Erythroblast (primary cell): ENCODE results near the gene AKAP13.

Experiments
- DNase-seq, 2 experiments: peaks; one replicate each; lab custom pipeline; 2025; lab: John Stamatoyannopoulos, UW
- GATA1 ChIP-seq: IDR thresholded peaks from 2 replicates; pipeline ENCODE4 v1.6.1; 2011; ENCODE audit warnings: low read depth, mild to moderate bottlenecking, control low read depth, low read length, moderate library complexity
- POLR2A ChIP-seq: IDR thresholded peaks from 2 replicates; pipeline ENCODE4 v1.6.1; 2011; ENCODE audit warnings: mild to moderate bottlenecking, low read length

AKAP13 gene

DNA sequence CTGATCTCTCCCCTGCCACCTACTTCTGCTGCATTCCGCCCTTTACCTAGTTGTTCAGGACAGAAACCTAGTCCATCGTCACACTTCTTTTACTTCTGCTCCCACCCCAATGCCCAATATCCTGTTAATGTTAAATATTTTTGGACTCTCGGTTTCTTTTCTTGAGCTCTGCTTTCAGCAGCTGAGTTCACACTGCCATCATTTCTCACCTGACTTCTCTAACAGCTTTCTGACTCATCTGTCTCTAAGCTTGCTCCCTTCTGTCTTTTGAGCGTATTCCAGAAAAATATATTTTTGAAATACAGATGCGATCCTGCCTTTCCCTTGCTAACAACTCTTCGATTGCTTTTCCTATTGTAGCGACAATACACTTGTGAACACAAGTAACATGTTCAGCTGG lies 231.0 kb downstream of the AKAP13 start:
- DNase-seq, result no peak

DNA sequence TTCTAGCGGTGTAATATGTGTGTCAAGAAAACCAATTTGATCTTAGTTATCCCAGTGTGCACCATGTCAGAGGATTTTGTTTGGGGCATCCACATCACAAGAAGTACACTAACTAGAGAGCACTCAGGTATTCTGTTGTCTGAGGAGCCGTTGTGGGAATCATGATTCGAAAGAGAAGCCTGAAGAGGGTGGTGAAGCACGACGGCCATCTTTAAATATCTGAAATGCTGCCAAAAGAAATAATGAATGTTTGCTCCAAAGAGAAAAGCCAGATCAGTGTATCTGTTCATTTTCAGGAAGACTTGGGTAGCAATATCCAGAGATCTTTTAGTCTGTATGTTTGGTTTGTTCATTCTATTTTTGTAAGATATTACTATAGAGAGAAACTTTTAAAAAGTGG lies 233.7 kb downstream of the AKAP13 start:
- DNase-seq, result no peak
- TF ChIP-seq GATA1 (no peak), POLR2A (no peak)

More for the DNA sequence above, 231.0 kb downstream of the AKAP13 start:
- no peak for TF ChIP-seq GATA1
- TF ChIP-seq POLR2A, result no peak

DNA sequence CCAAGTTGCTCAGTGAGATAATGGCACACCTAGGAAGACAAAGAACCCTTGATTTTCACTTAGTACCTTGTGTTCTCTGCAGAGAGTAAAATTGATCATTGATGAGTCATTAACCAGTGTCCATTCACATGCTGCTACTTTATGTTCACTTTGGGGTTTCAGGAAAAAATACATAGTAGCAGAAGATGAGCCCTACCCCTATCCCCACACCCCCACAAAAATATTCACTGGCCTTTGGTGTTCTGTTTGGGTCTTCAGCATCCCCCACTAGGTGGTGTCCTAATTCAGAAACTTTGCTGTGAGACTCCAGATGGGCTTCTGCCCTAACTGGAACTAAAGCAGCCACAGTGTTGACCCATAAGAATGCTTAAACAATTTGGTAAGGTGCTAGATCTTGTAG lies 235.5 kb downstream of the AKAP13 start:
- TF ChIP-seq POLR2A (no peak), GATA1 (no peak)
- peak; percentile 29 to 37 for DNase-seq

DNA sequence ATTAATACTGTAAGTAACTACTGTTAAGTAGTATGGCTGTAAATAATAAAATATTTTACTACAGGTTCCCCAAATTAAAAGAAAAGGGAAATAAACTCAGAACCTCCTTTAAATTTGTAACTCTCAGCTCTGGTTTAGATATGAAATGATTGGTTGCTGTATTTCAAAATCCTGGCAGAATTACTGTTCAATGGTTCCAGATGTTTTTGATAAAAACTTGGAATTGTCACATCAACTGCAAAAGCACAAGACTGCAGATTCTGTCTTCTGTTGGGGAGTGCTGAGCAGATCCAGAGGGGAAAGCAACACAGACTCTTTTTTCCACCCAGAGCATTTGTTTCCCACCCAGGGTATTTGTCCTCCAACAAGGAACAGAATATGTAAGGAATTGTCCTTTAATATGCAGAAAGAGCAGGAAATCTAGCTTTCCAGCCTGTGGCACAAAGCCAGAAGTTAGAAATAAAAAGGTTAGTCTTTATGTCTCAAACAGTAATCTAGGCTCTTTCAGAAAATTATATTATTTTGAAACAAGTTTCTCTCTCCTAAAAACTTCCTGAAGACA lies 236.2 kb downstream of the AKAP13 start:
- no peak for DNase-seq
- TF ChIP-seq GATA1, result no peak
- no peak for TF ChIP-seq POLR2A

DNA sequence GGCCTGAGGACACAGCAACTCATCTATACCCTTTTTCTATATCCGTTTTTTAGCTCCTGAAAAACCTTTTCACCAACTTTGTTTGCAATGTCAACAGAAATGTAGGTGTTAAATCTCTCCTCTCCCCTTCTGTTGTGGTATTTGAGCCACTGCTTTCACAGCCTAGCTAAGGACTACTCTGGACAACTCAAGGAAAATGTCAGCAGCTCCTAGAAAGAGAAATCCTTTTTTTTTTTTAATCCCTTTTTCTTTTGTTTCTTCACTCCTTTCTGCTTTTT lies 237.8 kb downstream of the AKAP13 start:
- no peak for DNase-seq
- TF ChIP-seq POLR2A, result no peak
- no peak for TF ChIP-seq GATA1

DNA sequence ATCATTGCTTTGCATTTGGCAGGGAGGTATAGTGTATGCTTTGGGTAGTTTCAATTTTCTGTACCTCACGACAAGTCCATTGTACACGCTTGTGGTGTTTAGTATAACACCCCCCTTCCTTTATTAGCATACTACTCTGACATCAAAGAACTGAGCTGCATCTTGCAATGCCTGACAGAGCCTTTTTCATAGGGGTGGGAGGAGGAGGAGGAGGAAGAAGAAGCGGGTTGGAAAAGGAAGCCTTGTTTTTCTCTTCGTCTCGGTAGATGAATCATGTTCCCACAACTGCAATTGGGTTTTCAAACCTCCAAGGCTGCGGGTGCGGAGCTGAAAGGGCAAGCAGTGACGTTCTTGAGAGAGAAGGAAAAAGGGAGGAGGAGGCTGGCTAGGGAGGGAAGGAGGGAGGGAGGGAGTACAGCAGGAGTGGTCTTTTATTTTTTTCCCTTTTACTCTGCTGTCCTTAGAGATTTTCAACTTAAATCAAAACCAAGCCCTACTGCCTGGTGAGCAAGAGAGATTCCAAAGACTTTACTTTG lies 238.6 kb downstream of the AKAP13 start:
- DNase-seq, result no peak

DNA sequence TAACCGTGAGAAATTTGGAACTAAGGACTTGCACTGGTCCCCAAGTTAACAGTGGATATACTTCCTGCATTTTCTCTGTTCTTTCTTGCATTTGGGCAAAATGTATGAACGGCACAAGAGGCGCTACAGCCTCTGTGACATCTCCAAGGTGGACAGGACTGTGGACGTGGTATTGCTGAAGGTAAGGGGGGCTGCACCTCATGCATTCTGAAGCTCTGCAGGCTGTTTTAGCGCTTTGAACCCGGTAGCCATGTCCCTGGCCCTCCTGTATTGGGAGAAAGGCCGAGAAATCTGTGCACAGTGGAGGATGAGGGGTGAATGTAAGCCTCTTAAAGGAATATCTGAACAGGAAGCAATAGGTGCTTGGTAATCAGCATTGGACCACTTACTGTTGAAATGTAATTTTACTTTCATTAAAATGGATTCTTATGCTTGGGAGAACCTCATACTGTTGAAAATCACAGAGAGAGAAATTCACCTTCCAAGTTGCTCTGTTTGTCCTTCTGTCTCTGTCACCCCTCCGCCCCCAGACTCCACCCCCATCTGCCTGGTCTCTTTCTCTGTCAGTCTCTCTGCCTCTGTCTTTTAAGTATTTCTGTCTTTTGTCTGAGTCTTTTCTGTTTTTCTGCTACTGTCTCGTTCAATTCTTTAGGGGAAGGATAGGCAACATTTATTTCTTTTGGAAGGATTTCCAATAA lies 239.7 kb downstream of the AKAP13 start:
- TF ChIP-seq GATA1 (no peak), POLR2A (no peak)
- DNase-seq, result no peak

More for the DNA sequence above, 238.6 kb downstream of the AKAP13 start:
- TF ChIP-seq POLR2A (no peak), GATA1 (no peak)

DNA sequence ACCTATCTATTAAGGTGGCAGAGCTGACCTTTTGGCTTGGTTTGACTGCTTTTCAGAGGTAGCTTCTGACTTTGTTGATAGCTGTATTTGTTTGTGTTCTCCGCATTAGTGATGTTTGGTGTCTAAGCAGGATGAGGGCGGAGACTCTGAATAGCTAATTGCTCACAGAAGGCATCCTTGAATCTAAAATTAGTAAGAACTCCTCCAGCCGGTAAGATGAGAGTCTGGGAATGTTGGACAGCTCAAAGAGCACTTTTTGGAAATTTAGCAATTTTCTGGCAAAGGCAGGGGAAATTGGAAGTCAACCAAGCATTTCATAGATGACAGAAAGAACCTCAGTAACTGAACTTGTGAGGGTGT lies 240.3 kb downstream of the AKAP13 start:
- no peak for TF ChIP-seq GATA1
- no peak for TF ChIP-seq POLR2A
- no peak for DNase-seq

DNA sequence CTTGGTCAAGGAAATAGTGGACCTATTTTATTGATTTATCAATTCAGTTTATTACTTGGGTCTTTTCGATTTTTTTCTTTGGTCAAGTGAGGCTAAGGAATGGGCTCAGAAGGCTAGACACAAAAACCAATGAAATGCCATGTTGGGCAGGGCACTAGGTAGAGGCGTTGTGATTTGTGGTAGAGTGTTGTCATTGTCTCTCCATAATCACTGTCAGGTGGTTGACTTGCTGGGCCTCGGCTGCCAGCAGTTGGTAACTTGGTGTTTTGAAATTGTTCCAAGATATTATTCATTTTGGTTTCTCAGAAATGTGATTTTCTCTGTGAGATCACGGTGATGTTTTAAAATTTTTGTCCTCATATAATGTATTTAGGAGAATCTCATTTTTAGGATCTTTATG lies 240.7 kb downstream of the AKAP13 start:
- TF ChIP-seq GATA1, result no peak
- TF ChIP-seq POLR2A, result no peak
- no peak for DNase-seq

DNA sequence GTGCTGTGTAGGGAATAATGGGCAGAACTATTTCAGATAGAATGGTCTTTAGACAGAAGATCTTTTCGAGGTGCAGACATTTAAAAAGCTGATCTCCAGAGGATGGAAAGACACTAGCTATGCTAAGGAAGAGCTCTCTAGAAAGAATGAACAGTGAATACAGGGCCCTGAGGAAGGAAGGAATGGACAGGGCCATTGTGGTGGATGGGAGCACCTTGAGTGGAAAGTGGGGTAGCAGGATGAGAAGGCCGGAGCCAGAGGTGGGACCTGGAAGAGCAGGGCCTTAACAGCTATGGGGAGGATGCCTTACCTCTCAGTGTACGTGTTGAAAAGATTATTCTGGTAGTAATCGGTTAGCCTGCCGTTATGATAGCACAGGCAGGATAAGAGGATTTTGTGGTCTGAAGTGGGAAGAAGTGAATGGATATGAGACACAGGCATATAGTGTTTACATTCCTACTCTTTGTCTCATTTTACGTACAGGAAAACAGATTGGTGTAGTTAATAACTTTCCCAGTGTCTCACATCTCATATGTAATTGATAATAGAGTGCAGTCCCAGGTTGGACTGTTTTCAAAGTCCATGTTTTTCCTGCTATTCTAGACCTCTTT lies 241.9 kb downstream of the AKAP13 start:
- TF ChIP-seq GATA1, result no peak
- TF ChIP-seq POLR2A, result no peak
- no peak for DNase-seq

DNA sequence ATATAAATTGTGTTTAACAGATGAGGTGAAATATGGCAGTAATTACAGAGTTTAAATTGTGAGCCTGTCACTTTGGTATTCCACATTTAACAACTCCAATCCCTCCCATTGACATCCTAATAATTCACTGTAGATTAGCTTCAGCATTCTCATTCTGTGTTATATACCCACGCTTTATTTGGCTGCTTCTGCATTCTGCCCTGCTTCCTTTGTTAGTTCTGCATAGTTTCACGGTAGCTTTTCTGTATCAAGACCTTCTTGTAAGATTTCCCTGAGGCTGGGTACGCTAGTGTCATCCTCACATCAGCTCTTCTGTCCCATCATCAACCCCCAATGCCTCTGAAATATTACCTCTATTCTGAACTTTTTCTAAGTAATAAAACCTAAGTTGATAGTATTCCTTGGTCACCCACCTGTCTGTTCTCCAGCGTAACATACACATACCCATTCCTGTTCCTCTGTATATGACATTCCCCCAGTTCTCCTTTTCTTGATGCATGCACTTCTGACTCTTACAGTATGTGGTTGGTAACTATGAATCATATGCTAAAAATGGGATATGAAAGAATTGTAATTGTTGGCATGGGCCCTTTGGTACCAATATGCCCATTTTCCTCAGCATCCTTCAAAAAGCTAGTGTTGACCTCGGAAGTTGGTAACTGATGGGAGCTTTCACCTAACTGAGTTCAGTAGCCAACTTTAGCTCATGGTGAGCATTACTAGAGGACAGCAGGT lies 243.1 kb downstream of the AKAP13 start:
- TF ChIP-seq POLR2A (no peak), GATA1 (no peak)
- no peak for DNase-seq

DNA sequence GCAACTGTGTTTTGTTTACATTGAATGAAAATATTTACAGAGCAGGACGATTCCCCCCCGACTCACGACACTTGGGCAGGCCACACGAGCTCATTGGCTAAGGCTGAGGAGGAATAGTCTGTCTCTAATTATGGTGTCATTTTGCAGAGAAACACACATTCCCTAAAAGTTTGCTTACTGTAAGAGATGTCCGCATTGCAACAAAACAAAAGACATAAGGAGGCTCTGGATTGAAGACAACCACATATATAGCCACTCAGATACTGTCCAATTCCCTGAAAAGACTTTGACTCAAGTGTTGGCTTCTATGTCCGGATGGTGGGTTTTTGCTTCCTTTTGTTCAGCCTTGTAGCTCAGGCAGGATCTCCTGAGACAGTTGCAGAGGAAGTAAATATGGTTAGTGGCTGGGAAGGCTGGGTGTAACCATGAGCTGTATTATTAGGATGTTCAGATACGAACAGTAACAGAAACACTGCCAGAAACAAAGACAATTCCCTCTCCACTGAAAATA lies 243.9 kb downstream of the AKAP13 start:
- TF ChIP-seq POLR2A, result no peak
- no peak for TF ChIP-seq GATA1

DNA sequence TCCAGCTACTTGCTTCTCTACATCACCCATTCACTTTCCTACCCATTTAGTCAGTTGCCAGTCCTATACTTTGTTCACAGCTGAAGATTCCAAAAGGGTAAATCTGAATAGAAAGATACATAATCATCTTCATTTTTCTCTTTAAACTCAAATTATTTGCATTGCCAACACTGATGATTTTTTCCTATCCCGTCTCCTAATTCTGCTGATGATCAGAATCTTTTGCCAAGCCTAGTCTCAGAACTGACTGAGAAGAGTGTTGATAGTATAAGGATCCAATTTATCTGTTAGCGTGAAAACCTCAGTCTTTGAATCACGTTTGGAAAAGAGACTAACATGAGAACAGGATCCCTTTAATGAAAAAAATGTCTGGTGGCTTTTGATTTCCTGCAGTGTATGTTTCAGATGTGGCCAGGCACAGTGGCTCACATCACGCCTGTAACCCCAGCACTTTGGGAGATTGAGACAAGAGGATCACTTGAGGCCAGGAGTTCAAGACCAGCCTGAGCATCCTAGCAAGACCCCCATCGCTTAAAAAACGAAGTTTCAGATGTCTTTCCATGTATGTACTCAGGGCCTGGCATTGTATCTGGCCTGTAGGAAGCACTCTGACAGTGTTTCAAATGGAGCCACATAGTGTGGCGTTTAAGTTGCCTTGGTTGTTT lies 244.9 kb downstream of the AKAP13 start:
- no peak for DNase-seq
- no peak for TF ChIP-seq GATA1
- no peak for TF ChIP-seq POLR2A

More for the DNA sequence above, 243.9 kb downstream of the AKAP13 start:
- no peak for DNase-seq
